Lung (tissue), 12 donors: Measurements from ENCODE around the gene TMEM107. TPM values are rescaled to one million over a fixed set of nuclear protein-coding genes. Genes with fewer than 3 reads are reported as not detected.
A peak's percentile ranks its signal among the peaks of the same experiment; 100 is the strongest.
"Not testable (repeated sequence)": the region's sequence is repeated elsewhere in the genome, so short reads cannot be mapped to it uniquely, and the experiment has no call there.

Experiments used
- ATAC-seq: fragments of 200-7000 bp; cut with Tn5 transposase; one replicate; pipeline ENCODE4 v1.9.1; 2020; ENCODE audit warnings: moderate number of reproducible peaks; ENCODE audit not compliant: insufficient read depth, low FRiP score
- DNase-seq, 3 donors: peaks; one replicate each; pipeline ENCODE4 v3.0.0-alpha.2; 2013 to 2017
- H3K27ac ChIP-seq, 2 donors: one replicate each; pipeline ENCODE4 v1.5.1; 2013; ENCODE audit warnings: mild to moderate bottlenecking in 2 of 2, moderate library complexity in 2 of 2, control low read depth in 1 of 2, inconsistent platforms in 1 of 2, low read depth in 1 of 2, low read length in 1 of 2
- H3K27me3 ChIP-seq, 3 donors: one replicate each; pipeline ENCODE4 v1.5.1; 2013; ENCODE audit warnings: low read length in 2 of 3; ENCODE audit not compliant: control insufficient read depth in 3 of 3, insufficient read depth in 3 of 3
- H3K36me3 ChIP-seq, 4 donors: one replicate each; pipeline ENCODE4 v1.5.1; 2013; ENCODE audit warnings: low read length in 4 of 4, mild to moderate bottlenecking in 1 of 4, moderate library complexity in 1 of 4; ENCODE audit not compliant: control insufficient read depth in 4 of 4, insufficient read depth in 4 of 4
- H3K4me1 ChIP-seq, 5 donors: one replicate each; pipeline ENCODE4 v1.5.1; 2013; ENCODE audit warnings: low read length in 5 of 5, mild to moderate bottlenecking in 2 of 5, moderate library complexity in 1 of 5; ENCODE audit not compliant: control insufficient read depth in 5 of 5, insufficient read depth in 5 of 5
- H3K4me3 ChIP-seq: one replicate; pipeline ENCODE4 v1.5.1; 2013; ENCODE audit warnings: mild to moderate bottlenecking, control low read depth, moderate library complexity
- H3K9ac ChIP-seq, 2 donors: one replicate each; pipeline ENCODE4 v1.5.1; 2013; ENCODE audit warnings: low read length in 2 of 2, control low read depth in 1 of 2; ENCODE audit not compliant: insufficient read depth in 1 of 2
- H3K9me3 ChIP-seq, 4 donors: one replicate each; pipeline ENCODE4 v1.5.1; 2013; ENCODE audit warnings: low read length in 3 of 4, mild to moderate bottlenecking in 1 of 4, moderate library complexity in 1 of 4; ENCODE audit not compliant: control insufficient read depth in 4 of 4, insufficient read depth in 3 of 4
- CTCF ChIP-seq: IDR thresholded peaks from 2 replicates; pipeline ENCODE4 v1.5.1; 2012; ENCODE audit warnings: mild to moderate bottlenecking; ENCODE audit errors: control extremely low read depth, extremely low read depth
- WGBS, 2 donors: extraction: QIAGEN DNeasy Blood & Tissue Kit; methylation state at CpG; one replicate each; pipeline ENCODE4 v1.1.7; 2013; 5-methylcytosine and 5-hydroxymethylcytosine counted together
- polyA plus RNA-seq, 2 donors: library from polyadenylated mRNA; stranded (reverse); fragments of 200-250 nt; gene quantifications; one replicate each; pipeline ENCODE4 v1.2.1, GENCODE V29; 2013
- total RNA-seq, 2 donors: library from RNA; depleted of rRNA in 1 of 2; stranded (reverse); fragments of >200 nt in 1 of 2; gene quantifications; one replicate each; pipeline ENCODE4 v1.2.1, GENCODE V29; 2014 to 2021
- donor health status: control.
- donor health status: control.
- donor health status: Bipolar disorder and iron deficiency.
- donor health status: healthy.
- donor health status: DM: yes; HTN: yes; CAD: no.

The TMEM107 gene
- total and polyA plus RNA-seq, 4 donors: 13.2 to 33.1 (median 21.7) TPM

- ATAC-seq: peak; percentile 41
- 0 to 1% methylated on average over 45 of the region's 45 CpGs for WGBS, 2 donors
- TF ChIP-seq CTCF: no peak
These were observed 44.8 kb upstream of the TMEM107 start for GRCh38 chr17:8220783-8221662.

GRCh38 chr17:8214000-8214399, 37.8 kb upstream of the TMEM107 start:
- 87 to 92% methylated on average over 15 of the region's 15 CpGs for WGBS, 2 donors
- not testable (repeated sequence) for H3K36me3 ChIP-seq, H3K27ac ChIP-seq, H3K9ac ChIP-seq, DNase-seq, H3K9me3 ChIP-seq, H3K4me3 ChIP-seq, H3K27me3 ChIP-seq, ATAC-seq
- H3K4me1 ChIP-seq: peaks cover 0 to 17% (median 0%) of the 10 kb centered on the region in 5 donors

More at GRCh38 chr17:8220783-8221662, 44.8 kb upstream of the TMEM107 start:
- Histone ChIP-seq H3K9me3 (no peaks in the 10 kb centered on the region), H3K9ac (peak overlapping the region; percentile 80 to 99), H3K27me3 (no peaks in the 10 kb centered on the region), H3K27ac (peak overlapping the region; percentile 96 to 98), H3K4me3 (peak overlapping the region; percentile 65), H3K36me3 (peaks cover 0 to 3% (median 0%) of the 10 kb centered on the region in 4 donors), H3K4me1 (peaks cover 0 to 13% (median 5%) of the 10 kb centered on the region in 5 donors)
- DNase-seq: peak; percentile 96 to 98 (median 97)

- ATAC-seq: no peak
- H3K36me3 ChIP-seq: no peaks in the 10 kb centered on the region
- no peak overlapping the region for H3K27ac ChIP-seq
- DNase-seq: no peak
- WGBS, 2 donors: 86 to 87% methylated on average over 14 of the region's 14 CpGs
- peaks cover 0 to 17% (median 0%) of the 10 kb centered on the region in 5 donors for H3K4me1 ChIP-seq
- H3K9me3 ChIP-seq: no peaks in the 10 kb centered on the region
- no peak overlapping the region for H3K9ac ChIP-seq
- no peak for TF ChIP-seq CTCF
- H3K27me3 ChIP-seq: peaks cover 0 to 2% (median 0%) of the 10 kb centered on the region in 3 donors
- H3K4me3 ChIP-seq: no peak overlapping the region
These were observed 36.4 kb upstream of the TMEM107 start for GRCh38 chr17:8212312-8213180.
